A549 (cell line): ENCODE measurements around the gene WNT7B.

Experiments used
- EP300 ChIP-seq, 2 experiments: fragments of >200 bp; sonication (Bioruptor Twin); formaldehyde crosslinking; IDR thresholded peaks; 2 replicates in 1 of 2; 3 replicates in 1 of 2; pipeline ENCODE4 v1.6.1; 2016 to 2017
- TF ChIP-seq, protein P1 (sequence below): fragments of >200 bp; sonication (Bioruptor Twin); formaldehyde crosslinking; IDR thresholded peaks from 3 replicates; pipeline ENCODE4 v1.5.1; 2016

DNA sequence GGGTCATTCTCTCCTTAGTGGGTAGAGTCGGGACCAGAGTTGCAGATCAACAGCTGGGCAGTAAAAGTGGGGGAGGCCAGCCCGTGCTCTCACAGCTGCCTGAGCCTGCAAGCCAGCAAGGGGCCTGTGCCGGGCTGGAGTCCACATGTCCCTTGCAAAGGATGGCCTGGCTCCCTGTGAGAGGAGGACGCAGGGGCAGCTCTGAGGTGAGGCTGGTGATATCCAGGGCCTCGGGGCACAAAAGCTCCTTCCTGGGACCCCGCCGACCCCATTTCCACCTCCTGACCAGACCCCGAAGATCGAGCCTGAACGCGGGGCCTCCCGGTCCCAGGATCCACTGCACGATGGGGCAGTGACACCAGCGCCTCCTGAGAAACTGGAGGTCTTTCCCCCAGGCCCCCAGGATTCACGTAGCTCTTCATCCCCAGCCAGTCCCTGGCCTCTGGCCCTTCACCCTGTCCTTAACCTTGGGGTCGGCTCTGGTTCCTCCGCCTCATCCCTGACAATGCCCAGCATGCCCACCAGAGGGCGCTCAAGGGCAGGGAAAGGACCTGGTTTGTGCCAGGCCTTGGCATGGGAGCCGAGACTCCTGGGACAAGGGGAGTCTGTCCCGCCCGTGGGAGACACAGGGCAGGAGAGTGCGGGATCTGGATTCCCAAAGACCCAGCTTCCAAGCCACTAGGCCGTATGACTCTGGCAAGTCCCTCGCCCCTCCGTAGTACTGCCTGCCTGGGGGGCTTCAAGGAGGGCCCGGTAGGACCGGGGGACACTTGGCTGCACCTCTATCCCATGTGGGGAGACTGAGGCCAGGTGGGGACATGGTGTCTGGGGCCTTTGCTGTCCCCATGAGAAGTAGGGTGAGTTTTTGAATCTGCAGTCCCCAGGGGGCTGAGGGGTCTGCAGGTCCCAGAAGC, 17.8 kb upstream of the WNT7B start:
- TF ChIP-seq, protein P1, sequence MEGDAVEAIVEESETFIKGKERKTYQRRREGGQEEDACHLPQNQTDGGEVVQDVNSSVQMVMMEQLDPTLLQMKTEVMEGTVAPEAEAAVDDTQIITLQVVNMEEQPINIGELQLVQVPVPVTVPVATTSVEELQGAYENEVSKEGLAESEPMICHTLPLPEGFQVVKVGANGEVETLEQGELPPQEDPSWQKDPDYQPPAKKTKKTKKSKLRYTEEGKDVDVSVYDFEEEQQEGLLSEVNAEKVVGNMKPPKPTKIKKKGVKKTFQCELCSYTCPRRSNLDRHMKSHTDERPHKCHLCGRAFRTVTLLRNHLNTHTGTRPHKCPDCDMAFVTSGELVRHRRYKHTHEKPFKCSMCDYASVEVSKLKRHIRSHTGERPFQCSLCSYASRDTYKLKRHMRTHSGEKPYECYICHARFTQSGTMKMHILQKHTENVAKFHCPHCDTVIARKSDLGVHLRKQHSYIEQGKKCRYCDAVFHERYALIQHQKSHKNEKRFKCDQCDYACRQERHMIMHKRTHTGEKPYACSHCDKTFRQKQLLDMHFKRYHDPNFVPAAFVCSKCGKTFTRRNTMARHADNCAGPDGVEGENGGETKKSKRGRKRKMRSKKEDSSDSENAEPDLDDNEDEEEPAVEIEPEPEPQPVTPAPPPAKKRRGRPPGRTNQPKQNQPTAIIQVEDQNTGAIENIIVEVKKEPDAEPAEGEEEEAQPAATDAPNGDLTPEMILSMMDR, result peak; percentile 75
- no peak for TF ChIP-seq EP300 (IDR thresholded peaks at IDR 0.05)
